GF-D8 (cell line): Measurements from ENCODE around the gene RDX.
"Not testable (repeated sequence)": the region's sequence is repeated elsewhere in the genome, so short reads cannot be mapped to it uniquely, and the experiment has no call there.

ENCODE experiments used
- DNase-seq: peaks from one replicate; lab custom pipeline; 2025; lab: John Stamatoyannopoulos, UW

The RDX gene

GRCh38 chr11:110199184-110199981 is 97.0 kb downstream of the RDX start:
- peak; percentile 36 for DNase-seq

- no peak for DNase-seq
Observed at GRCh38 chr11:110198031-110198729, 98.2 kb downstream of the RDX start.

- no peak for DNase-seq
Observed at GRCh38 chr11:110196884-110197420, 99.5 kb downstream of the RDX start.

- DNase-seq = no peak
Observed at GRCh38 chr11:110196241-110196754, 100.1 kb downstream of the RDX start.

GRCh38 chr11:110194211-110194766 is 102.1 kb downstream of the RDX start:
- DNase-seq = not testable (repeated sequence)

- peak; percentile 50 for DNase-seq
Observed at GRCh38 chr11:110192604-110193282, 103.7 kb downstream of the RDX start.

- DNase-seq = no peak
Observed at GRCh38 chr11:110190885-110191284, 105.5 kb downstream of the RDX start.

GRCh38 chr11:110187731-110188130 is 108.7 kb downstream of the RDX start:
- no peak for DNase-seq

GRCh38 chr11:110186867-110187266 is 109.5 kb downstream of the RDX start:
- no peak for DNase-seq

- DNase-seq = no peak
Observed at GRCh38 chr11:110186456-110186855, 110.0 kb downstream of the RDX start.

- DNase-seq = no peak
Observed at GRCh38 chr11:110185599-110185998, 110.8 kb downstream of the RDX start.

- DNase-seq = no peak
Observed at GRCh38 chr11:110185121-110185591, 111.3 kb downstream of the RDX start.

GRCh38 chr11:110184456-110184855 is 112.0 kb downstream of the RDX start:
- no peak for DNase-seq

- DNase-seq = no peak
Observed at GRCh38 chr11:110182886-110183285, 113.5 kb downstream of the RDX start.

- no peak for DNase-seq
Observed at GRCh38 chr11:110179064-110179463, 117.3 kb downstream of the RDX start.

- no peak for DNase-seq
Observed at GRCh38 chr11:110177086-110177456, 119.3 kb downstream of the RDX start.

GRCh38 chr11:110176366-110177085 is 119.9 kb downstream of the RDX start:
- DNase-seq = no peak

- no peak for DNase-seq
Observed at GRCh38 chr11:110174645-110175310, 121.6 kb downstream of the RDX start.

- no peak for DNase-seq
Observed at GRCh38 chr11:110173811-110174644, 122.4 kb downstream of the RDX start.
